Renal cortex interstitium (tissue), 11 donors: Measurements from ENCODE around the gene ATP5F1C. TPM values are rescaled to one million over a fixed set of nuclear protein-coding genes. Genes with fewer than 3 reads are reported as not detected.
A peak's percentile ranks its signal among the peaks of the same experiment; 100 is the strongest.

Experiments
- DNase-seq, 11 donors: peaks; one replicate each; pipeline ENCODE4 v3.0.0-alpha.2; 2013; ENCODE audit warnings: low read depth in 9 of 11, low spot score in 4 of 11; ENCODE audit errors: extremely low read depth in 1 of 11
- polyA plus RNA-seq, 3 donors: library from polyadenylated mRNA; unstranded; fragments of 120-200 nt; gene quantifications; one replicate each; pipeline ENCODE4 v1.2.1, GENCODE V29; 2013; ENCODE audit not compliant: insufficient read length in 3 of 3

The ATP5F1C gene
- polyA plus RNA-seq, 3 donors: 400 to 418 (median 402) TPM

DNA sequence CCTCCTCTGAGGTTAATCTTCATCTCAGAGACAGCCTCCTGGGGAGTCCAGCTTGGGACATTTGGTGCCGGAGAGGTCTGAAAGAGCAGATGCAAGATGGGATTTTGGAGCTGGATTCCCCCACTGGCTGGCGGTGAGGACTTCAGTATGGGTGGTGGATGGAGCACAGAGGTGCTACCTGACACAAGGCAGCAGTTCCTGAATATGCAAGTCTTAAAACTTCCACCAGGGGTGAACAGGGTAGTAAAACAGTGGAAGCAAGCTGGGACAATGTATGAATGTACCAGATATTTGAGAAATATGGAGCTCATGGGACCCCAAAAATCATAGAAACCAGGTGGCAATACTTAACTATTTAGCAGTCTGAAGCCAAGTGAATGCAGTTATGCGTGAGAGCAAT, 25.5 kb downstream of the ATP5F1C start:
- no peak for DNase-seq

DNA sequence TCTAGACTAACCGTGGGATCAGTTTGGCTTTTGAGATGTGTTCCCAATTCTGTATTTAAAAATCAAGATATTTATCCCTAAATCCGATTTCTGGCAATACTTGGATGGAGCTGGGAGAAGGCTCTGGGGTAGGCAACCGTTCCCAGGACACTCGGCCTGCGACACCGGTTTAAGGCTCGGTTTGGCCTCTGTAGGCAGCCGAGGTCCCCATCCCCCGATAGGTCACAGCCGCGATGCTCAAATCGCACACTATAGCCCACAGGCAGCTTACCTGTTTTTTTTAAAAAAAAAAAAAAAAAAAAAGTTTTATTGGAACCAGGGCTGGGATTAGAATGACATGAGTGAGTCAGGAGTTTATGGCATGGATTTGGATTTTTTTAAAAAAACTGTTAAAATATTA, 29.6 kb downstream of the ATP5F1C start:
- DNase-seq: no peak

DNA sequence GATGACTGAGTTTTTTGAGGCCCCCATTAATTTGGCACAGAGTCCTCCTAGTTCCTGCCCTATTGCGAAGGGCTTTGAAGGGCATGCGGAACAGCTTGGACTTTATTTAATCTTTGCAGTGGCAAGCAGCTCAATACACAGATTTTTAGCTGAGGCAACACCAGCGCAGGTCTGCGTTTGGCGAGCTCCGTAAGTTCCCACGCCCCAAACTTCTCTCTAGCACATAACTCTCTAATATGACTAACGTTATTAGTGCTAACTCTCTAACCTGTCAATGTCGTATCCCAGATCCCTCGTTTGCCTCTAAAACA, 30.0 kb downstream of the ATP5F1C start:
- no peak for DNase-seq

DNA sequence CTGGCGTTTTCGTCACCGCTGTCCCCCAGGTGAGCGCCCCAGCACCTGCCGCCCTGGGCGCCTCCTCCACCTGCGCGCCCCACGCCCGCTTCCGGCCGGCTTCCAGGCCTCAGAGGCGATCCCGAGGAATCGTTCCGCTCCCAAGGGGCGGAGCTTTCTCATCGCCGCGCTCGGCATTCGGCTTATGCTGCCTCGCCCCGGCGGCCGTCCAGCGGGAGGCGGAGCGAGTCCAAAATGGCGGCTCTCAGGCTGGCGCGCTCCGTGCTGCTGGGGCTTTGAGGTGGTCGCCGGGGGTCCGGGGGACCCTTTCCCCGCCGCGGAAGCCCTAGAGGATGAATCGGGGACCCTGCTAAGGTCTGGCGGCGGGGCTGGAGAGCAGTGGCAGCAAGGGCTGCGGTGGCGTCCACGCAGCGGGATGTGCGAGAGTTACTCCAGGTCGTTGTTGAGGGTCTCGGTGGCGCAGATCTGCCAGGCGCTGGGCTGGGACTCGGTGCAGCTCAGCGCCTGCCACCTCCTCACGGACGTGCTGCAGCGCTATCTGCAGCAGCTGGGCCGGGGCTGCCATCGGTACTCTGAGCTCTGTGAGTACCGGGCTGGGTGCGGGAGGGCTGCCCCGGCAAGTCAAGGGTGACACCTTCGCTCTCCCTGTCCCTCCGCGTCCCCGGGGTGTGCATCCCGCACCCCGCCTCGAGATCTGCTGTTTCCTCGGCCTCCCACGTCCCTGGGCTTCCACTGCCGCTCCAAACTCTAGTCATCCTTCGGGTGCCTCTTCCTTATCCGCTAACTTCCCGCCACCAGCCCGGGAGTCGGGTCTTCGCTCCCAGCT, 30.5 kb downstream of the ATP5F1C start, which contains the start of gene TAF3:
TSS of gene TAF3 (plus strand) at position 211 of the 826 bp plus-strand sequence. CDS start at position 416, 205 bp downstream.
- peak; percentile 73 to 93 (median 87) for DNase-seq

DNA sequence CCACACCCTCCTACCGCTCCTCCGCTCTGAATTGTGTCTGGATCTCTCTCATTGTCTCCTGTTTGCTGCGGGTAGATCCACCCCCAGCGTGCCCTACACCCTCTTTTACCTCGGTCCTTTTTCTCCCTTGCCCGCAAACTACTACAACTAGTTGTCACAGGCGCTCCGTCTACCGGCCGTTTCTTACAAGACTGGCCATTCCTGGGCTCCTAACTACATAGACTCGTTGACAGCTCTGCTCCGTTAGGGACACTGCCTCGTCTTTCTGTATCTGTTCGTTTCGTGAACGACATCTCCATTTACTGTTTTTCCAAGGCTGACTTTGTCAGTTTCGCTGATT, 31.1 kb downstream of the ATP5F1C start:
- peak in 7 of 11 donors; percentile 10 to 25 (median 18) for DNase-seq

DNA sequence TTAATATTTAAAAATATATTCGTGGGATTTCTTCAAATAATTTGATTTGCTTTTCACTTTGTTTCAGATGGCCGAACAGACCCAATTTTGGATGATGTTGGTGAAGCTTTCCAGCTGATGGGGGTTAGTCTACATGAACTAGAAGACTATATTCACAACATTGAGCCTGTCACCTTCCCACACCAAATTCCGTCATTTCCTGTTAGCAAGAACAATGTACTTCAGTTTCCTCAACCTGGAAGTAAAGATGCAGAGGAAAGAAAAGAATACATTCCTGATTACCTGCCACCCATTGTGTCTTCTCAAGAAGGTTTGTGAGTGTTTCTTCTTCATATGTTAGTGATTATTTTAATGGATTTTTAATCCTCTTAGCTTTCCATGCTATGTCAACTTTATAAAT, 36.3 kb downstream of the ATP5F1C start:
- DNase-seq: no peak

DNA sequence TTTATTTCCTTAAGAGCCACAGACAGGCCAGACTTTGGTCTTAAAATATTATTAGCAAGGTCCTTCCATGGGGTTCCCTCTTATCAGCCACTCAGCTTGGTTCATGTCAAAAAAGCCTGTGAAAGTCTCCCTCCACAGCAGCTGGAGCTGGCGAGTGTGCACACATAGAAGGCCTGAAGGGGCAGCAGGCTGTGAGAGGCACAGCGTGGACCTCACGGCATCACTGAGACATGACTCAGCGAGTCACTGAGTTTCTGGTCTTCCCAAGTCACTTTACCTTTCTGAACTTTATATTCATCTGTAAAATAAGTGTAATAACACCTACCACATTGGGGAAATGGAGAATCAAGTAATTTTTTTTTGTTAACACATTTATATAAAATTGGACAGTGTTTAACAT, 39.0 kb downstream of the ATP5F1C start:
- DNase-seq: no peak

DNA sequence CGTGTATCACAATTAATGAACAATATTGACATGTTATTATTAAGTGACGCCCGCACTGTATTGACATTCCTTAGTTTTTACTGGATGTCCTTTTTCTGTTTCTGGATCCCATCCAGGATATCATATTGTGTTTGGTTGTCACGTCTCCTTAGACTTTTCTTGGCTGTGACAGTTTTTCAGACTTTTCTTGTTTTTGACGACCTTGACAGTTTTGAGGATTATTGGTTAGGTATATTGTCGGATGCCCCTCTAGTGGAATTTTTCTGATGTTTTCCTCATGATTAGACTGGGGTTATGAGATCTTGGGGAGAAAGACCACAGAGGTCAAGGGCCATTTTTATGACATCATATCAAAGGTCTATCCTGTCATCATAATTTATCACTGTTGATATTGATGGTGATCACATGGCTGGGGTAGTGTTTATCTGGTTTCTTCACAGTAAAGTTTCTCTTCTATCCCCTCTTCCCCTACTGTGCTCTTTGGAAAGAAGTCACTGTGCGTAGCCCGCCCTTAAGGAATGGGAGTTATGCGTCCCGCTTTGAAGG, 41.4 kb downstream of the ATP5F1C start:
- no peak for DNase-seq

DNA sequence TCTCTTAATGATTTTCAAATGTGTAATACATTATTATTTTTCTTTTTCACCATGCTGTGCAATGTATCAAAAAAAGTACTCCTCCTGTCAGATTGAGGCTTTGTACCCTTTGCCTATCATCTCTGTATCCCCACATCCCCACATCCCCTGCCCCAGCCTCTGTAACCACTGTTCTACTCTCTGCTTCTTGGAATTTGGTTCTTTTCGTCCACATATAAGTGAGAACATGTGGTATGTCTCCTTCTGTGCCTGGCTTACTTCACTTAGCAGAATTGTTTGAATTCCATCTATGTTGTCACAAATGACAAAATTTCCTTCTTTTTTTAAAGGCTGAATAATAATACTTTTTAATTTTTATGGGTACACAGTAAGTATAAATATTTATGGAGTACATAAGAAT, 44.1 kb downstream of the ATP5F1C start:
- no peak for DNase-seq

DNA sequence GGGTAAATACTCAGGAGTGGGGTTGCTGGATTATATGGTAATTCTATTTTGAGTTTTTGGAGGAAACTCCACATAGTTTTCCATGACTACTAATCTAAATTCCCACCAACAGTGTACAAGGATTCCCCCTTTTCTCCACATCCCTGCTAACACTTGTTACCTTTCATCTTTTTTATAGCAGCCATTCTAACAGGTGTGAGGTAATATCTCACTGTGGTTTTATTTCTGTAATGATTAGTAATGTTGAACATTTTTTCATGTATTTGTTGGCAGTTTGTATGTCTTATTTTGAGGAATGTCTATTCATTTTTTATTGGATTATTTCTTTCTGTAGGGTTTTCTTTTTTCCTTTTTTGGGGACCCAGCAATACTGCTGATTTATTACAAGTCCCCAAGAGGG, 45.2 kb downstream of the ATP5F1C start:
- no peak for DNase-seq

DNA sequence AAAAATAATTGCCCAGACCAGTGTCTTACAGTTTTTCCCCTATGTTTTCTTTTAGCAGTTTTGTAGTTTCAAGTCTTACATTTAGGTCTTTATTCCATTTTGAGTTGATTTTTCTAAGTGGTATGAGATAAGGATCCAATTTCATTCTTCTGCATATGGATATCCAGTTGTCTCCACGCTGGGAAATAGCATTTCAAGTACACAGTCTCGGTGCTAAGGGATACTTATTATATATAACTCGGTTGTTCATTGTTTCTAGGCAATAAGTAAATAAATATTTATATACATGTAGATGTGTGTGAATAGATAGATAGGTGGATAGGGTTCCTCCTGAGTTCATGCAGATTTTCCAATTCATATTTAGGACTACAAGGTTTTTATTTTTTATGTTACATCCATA, 46.3 kb downstream of the ATP5F1C start:
- DNase-seq: no peak

DNA sequence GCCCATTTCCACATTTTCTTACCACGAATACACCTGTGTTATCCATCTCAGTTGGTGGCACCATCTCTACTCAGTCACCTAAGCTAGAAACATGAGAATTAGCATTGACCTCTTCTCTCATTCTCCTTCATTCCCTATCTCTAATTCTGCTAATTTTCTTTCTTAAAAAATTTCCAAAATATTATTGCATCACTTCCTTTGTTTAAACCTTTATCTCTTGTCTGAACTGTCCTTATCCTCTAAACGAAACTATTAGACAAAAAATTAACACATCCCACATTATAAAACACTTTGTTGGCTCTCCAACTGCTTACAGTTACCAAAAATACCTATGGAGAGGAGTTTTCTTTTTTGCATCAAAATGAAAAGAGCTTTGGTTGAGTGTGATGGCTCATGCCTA, 48.6 kb downstream of the ATP5F1C start:
- no peak for DNase-seq

DNA sequence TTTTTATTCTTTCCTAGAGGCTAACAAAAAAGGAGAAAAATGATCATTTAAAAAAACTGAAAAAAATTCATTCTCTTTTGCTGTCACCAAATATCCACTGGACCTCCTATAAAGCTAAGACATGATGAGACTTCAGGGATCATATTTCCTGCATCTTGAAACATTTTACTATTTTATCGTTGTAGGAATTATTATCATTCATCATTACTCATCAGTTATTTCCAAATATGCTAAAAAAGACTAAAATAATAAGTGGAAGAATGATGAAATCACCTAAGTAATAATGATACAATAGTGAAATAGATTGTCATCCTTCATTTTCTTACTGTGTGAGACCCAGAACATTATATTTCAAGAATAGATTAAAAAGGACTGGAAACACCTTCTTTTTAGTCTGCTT, 58.6 kb downstream of the ATP5F1C start:
- DNase-seq: no peak

DNA sequence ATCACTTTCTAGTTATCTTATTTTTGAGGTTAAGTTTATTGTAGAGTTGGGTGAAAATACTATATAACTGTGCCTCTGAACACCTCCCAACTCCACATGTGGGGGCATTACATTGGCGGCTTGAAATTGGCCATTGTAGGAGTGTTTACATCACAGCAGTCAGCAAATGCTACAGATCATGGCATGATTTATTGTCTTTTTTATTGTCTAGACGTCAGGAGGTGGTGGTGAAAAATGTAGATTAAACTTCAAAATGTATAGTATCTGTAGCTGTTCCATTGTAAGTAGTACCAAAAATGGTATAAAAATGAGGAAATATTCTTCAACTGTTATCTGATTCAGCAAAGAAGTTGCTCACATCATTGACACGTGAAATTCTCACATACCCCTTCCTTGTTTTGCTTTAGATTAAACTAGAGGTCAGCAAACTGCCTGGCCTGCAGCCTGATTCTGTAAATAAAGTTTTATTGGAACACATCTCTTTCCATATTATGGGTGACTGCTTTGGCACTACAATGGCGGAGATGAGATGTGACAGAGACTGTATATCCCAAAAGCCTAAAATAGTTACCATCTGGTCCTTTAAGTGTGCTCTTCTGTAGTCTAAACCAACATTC, 65.4 kb downstream of the ATP5F1C start:
- DNase-seq: no peak

DNA sequence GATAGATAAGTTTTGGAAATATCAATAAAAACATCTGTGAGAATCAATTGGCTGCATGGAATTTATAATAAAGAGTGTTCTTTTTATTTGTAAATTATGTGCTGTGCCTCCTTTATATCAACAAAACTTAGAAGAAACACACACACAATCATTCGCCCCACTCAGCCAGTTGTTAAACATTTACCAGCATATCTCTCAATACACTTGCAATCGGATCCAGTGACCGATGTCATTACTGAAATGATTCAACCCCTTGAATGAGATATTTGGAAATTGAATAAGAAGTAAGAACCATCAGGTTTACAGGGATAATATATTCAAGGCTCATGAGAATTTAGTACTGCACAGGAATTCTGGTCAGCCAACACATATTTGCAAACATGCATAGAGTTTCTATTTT, 65.9 kb downstream of the ATP5F1C start:
- no peak for DNase-seq

DNA sequence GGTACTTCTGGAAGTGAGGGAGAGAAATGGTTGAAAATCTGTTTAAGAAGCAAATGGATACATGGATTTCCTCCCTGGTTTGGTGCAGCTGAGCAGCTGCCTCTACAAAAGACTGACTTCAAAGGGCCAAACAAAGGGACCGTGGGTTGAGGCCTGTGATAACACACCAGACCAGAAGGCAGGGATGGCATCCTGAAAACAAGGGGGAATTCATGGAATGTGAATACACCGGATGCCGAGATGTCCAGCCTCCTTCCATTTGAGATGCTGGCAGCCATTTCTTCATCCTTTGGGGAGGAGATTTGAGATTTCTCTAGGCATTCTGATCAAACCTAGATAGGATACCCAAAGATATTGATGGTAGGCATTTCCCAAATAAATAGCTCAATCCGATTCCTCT, 67.2 kb downstream of the ATP5F1C start:
- no peak for DNase-seq

DNA sequence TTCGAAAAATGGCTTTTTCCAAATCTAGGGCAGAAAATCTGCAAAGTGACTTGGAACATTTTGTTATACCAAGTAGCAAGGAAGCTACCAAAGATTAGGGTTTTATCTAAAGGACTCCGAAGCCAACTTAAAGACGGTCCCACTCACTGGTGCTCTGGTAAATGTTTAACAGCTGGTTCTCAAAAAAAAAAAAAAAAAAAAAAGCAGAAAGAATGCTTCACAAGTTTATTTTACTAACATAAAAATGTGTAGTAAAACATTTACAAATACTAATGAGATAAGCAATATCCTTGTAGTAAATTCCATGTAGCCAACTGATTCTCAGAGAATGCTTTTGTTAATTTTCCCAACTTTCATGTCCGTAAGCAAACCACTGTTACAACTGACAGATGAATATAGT, 68.7 kb downstream of the ATP5F1C start:
- no peak for DNase-seq

DNA sequence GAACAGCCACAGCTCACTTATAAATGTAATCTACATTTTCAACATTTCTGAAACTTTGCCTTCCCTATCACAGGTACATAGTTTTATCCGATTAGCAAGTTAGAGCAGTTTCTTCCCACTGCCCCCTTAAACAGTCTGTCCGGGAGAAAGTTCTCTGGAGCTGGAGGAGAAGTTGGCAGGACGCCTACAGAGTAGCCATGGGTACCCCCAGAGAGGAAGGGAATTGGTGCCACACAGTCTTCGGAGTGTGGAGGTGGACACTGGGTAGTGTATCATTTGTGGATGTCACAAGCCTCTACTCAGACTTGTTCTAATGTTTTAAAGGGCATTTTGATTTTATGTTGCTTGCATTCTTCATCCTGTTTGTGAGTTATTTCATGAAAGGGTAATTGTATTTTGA, 69.3 kb downstream of the ATP5F1C start:
- DNase-seq: no peak
